MM.1S (cell line): ENCODE data around the gene SETX.

Experiments used
- EZH2 ChIP-seq: fragments of 300-600 bp; sonication (generic); optimal IDR thresholded peaks from 2 replicates; pipeline ENCODE3; 2017; ENCODE audit warnings: low read depth, mild to moderate bottlenecking, antibody characterized with exemption, low read length, mixed read lengths
- TF ChIP-seq, protein P1 (sequence below): fragments of 300-600 bp; sonication (generic); IDR thresholded peaks from 2 replicates; pipeline ENCODE4 v1.5.1; 2016; ENCODE audit warnings: antibody characterized with exemption, low read length, mixed read lengths

DNA sequence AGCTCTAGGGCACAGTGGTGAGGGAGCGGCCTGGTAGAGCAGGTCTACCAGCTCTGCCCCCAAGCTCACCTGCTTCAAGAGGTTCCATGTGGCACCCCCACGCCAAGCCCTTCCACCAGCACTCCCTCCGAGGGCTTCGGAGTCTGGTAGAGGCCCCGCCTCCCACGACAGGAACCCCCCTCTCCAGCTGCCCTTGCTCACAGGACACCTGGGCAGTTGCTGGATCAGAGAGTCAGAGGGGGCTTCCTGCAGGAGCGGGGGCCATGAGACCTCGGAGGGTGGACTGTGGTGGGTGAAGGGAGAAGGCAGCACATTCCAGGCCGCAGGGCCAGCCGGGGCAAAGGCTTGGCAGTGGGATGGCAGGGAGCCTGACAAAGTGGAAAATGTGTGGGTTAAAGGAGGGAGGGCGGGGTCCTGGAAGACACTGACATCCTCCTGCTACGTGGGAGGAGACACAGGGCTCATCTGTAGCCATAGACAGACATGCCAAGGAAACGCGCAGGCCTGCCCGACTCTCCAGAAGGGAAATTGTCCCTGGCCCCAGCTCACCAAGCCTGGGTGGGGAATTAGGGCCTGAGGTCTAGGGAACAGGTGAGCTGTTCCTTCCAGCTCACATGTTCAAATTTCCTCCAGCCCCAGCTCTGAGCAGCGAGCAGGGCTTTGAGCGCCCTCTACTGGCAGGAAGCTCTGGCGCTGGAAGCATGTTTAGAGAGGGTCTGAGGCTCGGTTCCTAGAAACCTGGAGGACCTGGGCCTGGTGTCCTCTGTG lies 118.7 kb downstream of the SETX start:
- no peak for TF ChIP-seq EZH2
- TF ChIP-seq, protein P1, sequence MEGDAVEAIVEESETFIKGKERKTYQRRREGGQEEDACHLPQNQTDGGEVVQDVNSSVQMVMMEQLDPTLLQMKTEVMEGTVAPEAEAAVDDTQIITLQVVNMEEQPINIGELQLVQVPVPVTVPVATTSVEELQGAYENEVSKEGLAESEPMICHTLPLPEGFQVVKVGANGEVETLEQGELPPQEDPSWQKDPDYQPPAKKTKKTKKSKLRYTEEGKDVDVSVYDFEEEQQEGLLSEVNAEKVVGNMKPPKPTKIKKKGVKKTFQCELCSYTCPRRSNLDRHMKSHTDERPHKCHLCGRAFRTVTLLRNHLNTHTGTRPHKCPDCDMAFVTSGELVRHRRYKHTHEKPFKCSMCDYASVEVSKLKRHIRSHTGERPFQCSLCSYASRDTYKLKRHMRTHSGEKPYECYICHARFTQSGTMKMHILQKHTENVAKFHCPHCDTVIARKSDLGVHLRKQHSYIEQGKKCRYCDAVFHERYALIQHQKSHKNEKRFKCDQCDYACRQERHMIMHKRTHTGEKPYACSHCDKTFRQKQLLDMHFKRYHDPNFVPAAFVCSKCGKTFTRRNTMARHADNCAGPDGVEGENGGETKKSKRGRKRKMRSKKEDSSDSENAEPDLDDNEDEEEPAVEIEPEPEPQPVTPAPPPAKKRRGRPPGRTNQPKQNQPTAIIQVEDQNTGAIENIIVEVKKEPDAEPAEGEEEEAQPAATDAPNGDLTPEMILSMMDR = peak; percentile 95
